Heart right ventricle (tissue), 16 donors: Measurements from ENCODE around the gene DNM3. TPM values are rescaled to one million over a fixed set of nuclear protein-coding genes. Genes with fewer than 3 reads are reported as not detected.
A peak's percentile ranks its signal among the peaks of the same experiment; 100 is the strongest.

ENCODE experiments used
- ATAC-seq, 8 donors: fragments of 200-7000 bp; cut with Tn5 transposase; one replicate each; pipeline ENCODE4 v1.9.1; 2020; ENCODE audit warnings: mild to moderate bottlenecking in 8 of 8, moderate library complexity in 8 of 8, moderate number of reproducible peaks in 1 of 8
- DNase-seq, 2 donors: peaks; one replicate each; pipeline ENCODE4 v3.0.0-alpha.2; 2020
- H3K27ac ChIP-seq, 10 donors: fragments of 200-600 bp; sonication (generic) in 2 of 10; one replicate each; pipeline versions ENCODE4 v1.5.0 to v1.8.0; 2020 to 2022; ENCODE audit warnings: mild to moderate bottlenecking in 3 of 10
- H3K27me3 ChIP-seq, 7 donors: fragments of 200-600 bp; one replicate each; pipeline ENCODE4 v1.8.0; 2021 to 2022; ENCODE audit warnings: mild to moderate bottlenecking in 2 of 7
- H3K36me3 ChIP-seq, 9 donors: fragments of 200-600 bp; sonication (generic) in 1 of 9; one replicate each; pipeline versions ENCODE4 v1.5.0 to v1.8.0; 2020 to 2022; ENCODE audit warnings: mild to moderate bottlenecking in 2 of 9
- H3K4me1 ChIP-seq, 9 donors: fragments of 200-600 bp; sonication (generic) in 1 of 9; one replicate each; pipeline versions ENCODE4 v1.5.0 to v1.8.0; 2020 to 2022; ENCODE audit warnings: mild to moderate bottlenecking in 4 of 9
- H3K4me3 ChIP-seq, 10 donors: fragments of 200-600 bp; sonication (generic) in 2 of 10; one replicate each; pipeline versions ENCODE4 v1.5.0 to v1.8.0; 2020 to 2022; ENCODE audit warnings: mild to moderate bottlenecking in 7 of 10, moderate library complexity in 2 of 10
- H3K9me3 ChIP-seq, 11 donors: fragments of 200-600 bp in 10 of 11; sonication (generic) in 2 of 11; one replicate each; pipeline versions ENCODE4 v1.5.0 to v1.8.0; 2013 to 2022; ENCODE audit warnings: mild to moderate bottlenecking in 2 of 11, control low read depth in 1 of 11, moderate library complexity in 1 of 11
- CTCF ChIP-seq, 9 donors: fragments of 200-600 bp; sonication (generic) in 2 of 9; IDR thresholded peaks; one replicate each; pipeline versions ENCODE4 v1.5.0 to v1.8.0; 2021 to 2022; ENCODE audit warnings: antibody characterized with exemption in 9 of 9, mild to moderate bottlenecking in 5 of 9, moderate library complexity in 1 of 9
- WGBS, 2 donors: extraction: QIAGEN DNeasy Blood & Tissue Kit; methylation state at CpG; one replicate each; pipeline ENCODE4 v1.1.7; 2013; ENCODE audit warnings: inconsistent platforms in 1 of 2; 5-methylcytosine and 5-hydroxymethylcytosine counted together
- intact Hi-C, 10 donors: fragments of 100-400 bp; cut with DNase I; formaldehyde crosslinking; loops; one replicate each; pipeline versions ENCODE4 v1.11.1 to v1.14.2; 2022
- polyA plus RNA-seq, 2 donors: library from polyadenylated mRNA; stranded (reverse); fragments of 200-250 nt; gene quantifications; one replicate each; pipeline ENCODE4 v1.2.3, GENCODE V29; 2013
- total RNA-seq, 10 donors: library from RNA; stranded (reverse); fragmentation: NEBNext Ultra II Directional in 3 of 10; extraction: Animal tissue kit (Norgen Biotek cat#: 25700) in 3 of 10; gene quantifications; one replicate each; pipeline versions ENCODE4 v1.2.1 to v1.2.4, GENCODE V29; 2021 to 2023
- donor health status: Arrhythmogenic right ventricular cardiomyopathy.
- donor health status: ischemic (EF 13 %, LVEDD 7.1; RV severe dilation, severe dysfunction).
- donor health status: healthy with polysubstance abuse.
- donor health status: DM: no; HTN: yes; CAD: no.
- donor health status: DM: no; HTN: no; CAD: no.
- donor health status: ischemic (EF 25% LVEDD 6.9; RV normal size, moderate dysfunction).
- donor health status: ischemic (EF 25% LVEDD 5.7; RV mildly dilated, moderate dysfunction).
- donor health status: healthy.
- donor health status: DM: yes; HTN: yes; CAD: no.
- donor health status: Ischemic cardiomyopathy.
- donor health status: ischemic (EF 35%, LVEDD 5.7; RV mildly dilated, moderate dysfunction).
- donor health status: nonischemic (EF 11% LVEDD 7.7; RV severe dilation, severe dysfunction).
- donor health status: DM: yes; HTN: yes; CAD: no.
- donor health status: PGD.
- donor health status: ischemic (EF 29% LVEDD 5.4; RV normal size, mild dysfunction).
- donor health status: nonischemic (EF 23%, LVEDD 6.1; RV moderate dilation, normal function).

Gene DNM3
- total and polyA plus RNA-seq, 12 donors: 0.77 to 2.8 (median 2.2) TPM

- H3K36me3 ChIP-seq: peaks cover 0 to 6% (median 0%) of the 10 kb centered on the region in 9 donors
- H3K4me1 ChIP-seq: peaks cover 0 to 30% (median 10%) of the 10 kb centered on the region in 9 donors
- no peak overlapping the region for H3K4me3 ChIP-seq
- no peak for ATAC-seq
- WGBS, 2 donors: 83 to 95% methylated on average over 1 of the region's 1 CpG
- H3K27me3 ChIP-seq: no peaks in the 10 kb centered on the region
- no peak for DNase-seq
- intact Hi-C loops: no loop called here
- TF ChIP-seq CTCF (IDR thresholded peaks at IDR 0.05): no peak
- H3K9me3 ChIP-seq: no peaks in the 10 kb centered on the region
- peak overlapping the region in 1 of 10 donors; percentile 45 for H3K27ac ChIP-seq
Measured at GRCh38 chr1:172382406-172382805, 541.1 kb downstream of the DNM3 start.

GRCh38 chr1:172382990-172383389, 541.7 kb downstream of the DNM3 start:
- no peak for DNase-seq
- Histone ChIP-seq H3K27ac (peak overlapping the region in 3 of 10 donors; percentile 28 to 45 (median 37)), H3K27me3 (no peaks in the 10 kb centered on the region), H3K9me3 (no peaks in the 10 kb centered on the region), H3K4me1 (peaks cover 0 to 30% (median 10%) of the 10 kb centered on the region in 9 donors), H3K4me3 (peak overlapping the region in 3 of 10 donors; percentile 3 to 8 (median 6)), H3K36me3 (peaks cover 0 to 6% (median 0%) of the 10 kb centered on the region in 9 donors)
- intact Hi-C loops: no loop called here
- 64 to 68% methylated on average over 4 of the region's 4 CpGs for WGBS, 2 donors
- TF ChIP-seq CTCF (IDR thresholded peaks at IDR 0.05): no peak
- ATAC-seq: peak in 1 of 8 donors; percentile 28

GRCh38 chr1:172383536-172383935, 542.2 kb downstream of the DNM3 start:
- Histone ChIP-seq H3K4me3 (peak overlapping the region in 3 of 10 donors; percentile 3 to 8 (median 6)), H3K36me3 (peaks cover 0 to 6% (median 0%) of the 10 kb centered on the region in 9 donors), H3K9me3 (no peaks in the 10 kb centered on the region), H3K27ac (peak overlapping the region in 3 of 10 donors; percentile 28 to 45 (median 37)), H3K4me1 (peaks cover 0 to 30% (median 10%) of the 10 kb centered on the region in 9 donors), H3K27me3 (no peaks in the 10 kb centered on the region)
- no peak for TF ChIP-seq CTCF (IDR thresholded peaks at IDR 0.05)
- intact Hi-C loops: no loop called here
- DNase-seq: no peak
- 33 to 42% methylated on average over 3 of the region's 3 CpGs for WGBS, 2 donors
- ATAC-seq: peak in 4 of 8 donors; percentile 55 to 78 (median 66)

GRCh38 chr1:172384656-172385055, 543.4 kb downstream of the DNM3 start:
- no peak for TF ChIP-seq CTCF (IDR thresholded peaks at IDR 0.05)
- 95 to 98% methylated on average over 1 of the region's 1 CpG for WGBS, 2 donors
- Histone ChIP-seq H3K9me3 (no peaks in the 10 kb centered on the region), H3K27ac (no peak overlapping the region), H3K36me3 (peaks cover 0 to 2% (median 0%) of the 10 kb centered on the region in 9 donors), H3K4me3 (no peak overlapping the region), H3K27me3 (no peaks in the 10 kb centered on the region), H3K4me1 (peaks cover 0 to 30% (median 10%) of the 10 kb centered on the region in 9 donors)
- ATAC-seq (no peak), DNase-seq (no peak)
- intact Hi-C loops: no loop called here
